HG03558 (cell line): ENCODE data around the gene ARHGDIA.
"Not testable (repeated sequence)": the region's sequence is repeated elsewhere in the genome, so short reads cannot be mapped to it uniquely, and the experiment has no call there.

Experiments
- ATAC-seq: cut with Tn5 transposase; IDR thresholded peaks from one replicate; pipeline ENCODE4 v1.9.1; 2021; ENCODE audit warnings: moderate number of reproducible peaks; ENCODE audit not compliant: unreplicated experiment; ENCODE audit errors: extremely low read depth

ARHGDIA gene

DNA sequence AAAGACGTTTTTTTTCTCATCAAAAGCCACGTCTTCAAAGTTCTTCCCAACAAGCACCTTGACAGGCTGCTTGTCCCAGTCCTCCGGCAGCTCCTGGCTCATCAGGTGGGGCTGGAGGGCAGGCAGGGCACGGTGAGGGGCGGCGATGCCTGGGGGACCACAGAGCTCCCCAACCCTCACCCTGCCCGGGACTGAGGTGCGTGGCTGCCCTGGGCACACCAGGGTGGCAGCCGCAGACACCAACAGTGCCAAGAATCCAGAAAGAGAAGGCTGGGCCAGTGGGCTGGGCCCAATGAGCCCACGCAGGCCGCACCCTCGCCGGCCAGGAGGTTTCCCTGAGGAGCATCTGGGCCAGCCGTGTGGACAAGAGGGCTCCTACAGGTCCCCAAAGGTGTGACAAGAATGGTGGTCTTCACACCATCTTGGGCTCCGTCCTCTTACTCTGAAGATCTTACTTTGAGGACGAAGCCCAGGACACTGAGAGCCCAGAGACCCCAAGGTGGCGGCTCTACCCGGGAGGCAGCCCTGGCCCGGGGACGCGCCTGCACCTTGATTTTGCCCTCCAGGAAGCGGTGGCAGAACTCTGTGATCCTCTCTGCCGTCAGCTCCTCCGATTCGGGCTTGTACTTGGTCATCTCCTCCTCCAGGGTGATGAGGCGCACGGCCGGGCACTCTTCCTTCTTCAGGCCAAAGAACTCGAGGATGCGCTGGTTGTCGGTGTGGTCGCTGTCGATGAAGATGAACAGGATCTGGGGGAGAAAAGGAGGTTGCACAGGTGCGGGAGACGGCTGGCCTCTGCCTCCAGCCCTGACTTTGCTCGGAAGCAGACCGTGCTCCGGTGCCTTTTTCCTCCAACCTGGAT lies 25.0 kb downstream of the ARHGDIA start:
- no peak for ATAC-seq

DNA sequence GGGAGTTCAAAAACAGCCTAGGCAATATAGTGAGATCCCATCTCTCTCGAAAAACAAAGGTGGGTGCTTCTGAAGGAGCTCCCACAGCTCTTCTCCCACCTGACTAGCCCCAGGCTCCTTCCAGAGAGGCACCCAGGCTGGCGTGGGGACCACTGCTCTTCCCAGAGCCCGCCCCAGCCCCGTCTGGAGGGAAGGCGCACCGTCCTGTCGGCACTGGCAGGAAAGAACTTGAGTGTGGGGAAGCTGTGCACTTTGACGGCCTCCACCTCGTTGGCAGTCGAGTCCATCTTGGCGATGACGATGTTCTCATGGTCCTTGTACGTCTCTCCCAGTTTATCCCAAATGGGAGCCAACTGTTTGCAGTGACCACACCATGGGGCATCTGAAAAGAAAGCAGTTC lies 25.8 kb downstream of the ARHGDIA start:
- ATAC-seq: no peak

DNA sequence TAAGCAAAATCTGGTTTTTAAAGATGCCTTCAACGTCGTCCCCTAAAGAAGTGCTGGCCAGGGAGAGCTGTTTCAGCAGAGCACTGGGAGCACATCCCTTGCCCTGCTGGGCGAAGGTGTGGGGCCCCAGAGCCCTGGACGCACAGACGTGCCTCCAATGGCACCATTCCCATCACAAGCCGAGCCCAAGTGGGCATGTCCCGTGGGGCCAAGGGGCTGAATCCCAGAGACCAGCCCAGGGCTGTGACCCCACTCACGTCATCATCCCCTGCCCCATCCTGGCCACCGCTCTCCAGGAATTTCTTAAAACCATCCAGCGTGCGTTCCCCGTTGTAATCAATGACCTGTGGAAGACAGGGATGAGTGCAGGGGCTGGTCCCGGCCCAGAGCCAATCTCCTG lies 26.2 kb downstream of the ARHGDIA start:
- no peak for ATAC-seq

DNA sequence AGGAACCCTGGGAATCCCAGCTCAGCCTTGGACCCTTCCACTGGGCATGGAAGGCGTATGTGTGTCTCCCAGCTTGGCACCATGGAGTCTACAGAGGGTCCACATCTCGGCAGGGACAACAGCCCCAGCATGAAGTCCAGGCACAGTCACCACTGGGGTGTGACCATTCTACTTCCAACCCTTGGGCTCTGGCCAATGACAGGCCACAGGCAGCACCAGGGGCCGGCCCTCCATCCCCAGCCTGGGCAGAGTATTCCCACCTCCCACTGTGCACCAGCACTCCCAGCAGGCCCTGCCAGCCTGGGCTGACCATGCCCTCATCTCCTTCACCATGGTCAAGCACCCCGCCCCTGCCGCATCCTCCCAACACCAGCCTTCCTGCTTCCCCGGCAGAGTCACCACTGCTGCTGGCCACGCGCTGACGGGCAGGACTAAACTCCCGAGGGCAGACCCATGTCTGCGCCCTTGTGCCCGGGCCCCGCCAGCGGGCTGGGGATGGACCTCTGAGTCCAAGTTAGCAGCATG lies 26.7 kb downstream of the ARHGDIA start:
- ATAC-seq: no peak

DNA sequence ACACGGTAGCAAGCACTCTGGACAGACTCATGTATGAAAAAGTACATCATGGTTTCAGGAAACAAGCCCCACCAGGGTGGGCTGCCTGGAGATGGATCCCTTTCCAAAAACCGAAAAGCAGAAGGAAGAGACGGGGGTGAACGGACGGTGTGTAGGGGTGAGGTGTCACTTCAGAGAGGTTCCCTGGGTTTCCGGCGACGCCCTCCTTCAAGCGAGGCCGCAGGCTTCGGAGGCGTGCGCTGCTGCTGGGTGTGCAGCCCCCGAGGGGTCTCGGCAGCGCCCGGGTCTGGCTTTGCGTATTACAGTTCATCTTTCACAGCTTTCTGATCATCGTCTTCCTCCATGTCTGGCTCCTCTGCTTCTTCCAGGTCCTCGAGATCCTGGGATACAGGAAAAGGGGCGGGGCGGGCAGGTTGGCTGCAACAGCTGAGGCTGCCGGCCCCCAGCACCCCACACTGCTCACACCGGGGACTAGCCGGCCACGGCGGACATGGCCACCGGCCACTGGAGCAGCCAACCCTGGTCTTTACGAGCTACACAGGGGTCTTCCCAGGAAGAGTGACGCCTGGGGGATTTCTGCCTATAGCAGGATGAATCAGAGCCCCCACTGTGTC lies 27.3 kb downstream of the ARHGDIA start:
- no peak for ATAC-seq

DNA sequence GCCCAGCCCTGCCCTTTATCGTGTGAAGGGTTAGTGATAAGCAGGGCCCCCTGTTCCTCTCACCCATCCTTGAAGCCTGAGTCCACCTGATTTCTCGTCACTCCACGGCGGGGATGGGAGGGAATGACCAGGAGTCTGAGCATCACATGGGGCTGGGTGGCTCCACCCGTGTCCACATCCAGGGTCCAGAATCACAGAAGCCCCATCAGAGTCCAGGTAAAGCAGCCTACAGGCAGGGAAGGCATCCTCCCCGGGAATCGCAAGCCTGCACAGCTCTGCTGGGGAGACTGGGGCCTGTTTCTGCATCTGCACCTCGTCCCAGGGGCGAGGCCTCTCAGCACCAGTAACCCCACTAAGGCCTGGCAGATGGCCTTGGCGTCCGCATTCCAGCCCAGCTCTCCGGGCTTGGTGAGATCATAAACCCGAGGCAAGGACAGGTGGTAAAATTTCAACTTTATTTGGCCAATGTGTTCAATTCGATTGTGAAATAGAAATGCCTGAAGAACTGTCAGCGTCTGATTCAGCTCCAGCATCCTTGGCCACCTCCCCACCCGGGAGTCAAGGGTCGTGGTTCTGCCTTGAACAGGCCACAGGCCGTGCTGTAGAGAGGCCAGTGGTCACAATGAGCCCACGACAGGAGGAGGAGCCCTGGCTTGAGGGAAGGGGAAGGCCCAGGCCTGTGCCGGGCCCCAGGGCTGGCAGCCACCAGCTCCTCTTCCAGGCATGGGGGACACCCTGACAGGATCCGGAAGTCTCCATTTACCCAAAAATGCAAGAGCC lies 28.2 kb downstream of the ARHGDIA start:
- no peak for ATAC-seq

DNA sequence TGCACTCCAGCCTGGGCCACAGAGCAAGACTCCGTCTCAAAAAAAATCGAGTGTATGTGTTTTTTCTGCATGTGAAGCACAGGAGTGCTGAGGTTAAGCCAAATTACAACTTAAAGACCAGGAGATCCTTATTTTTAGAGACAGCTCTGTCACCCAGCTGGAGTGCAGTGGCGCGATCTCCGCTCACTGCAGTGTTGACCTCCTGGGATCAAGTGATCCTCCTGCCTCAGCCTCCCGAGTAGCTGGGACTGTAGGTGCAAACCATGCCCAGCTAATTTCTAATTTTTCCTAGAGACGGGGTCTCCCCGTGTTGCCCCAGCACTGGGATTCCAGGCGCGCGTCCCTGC lies 28.8 kb downstream of the ARHGDIA start:
- ATAC-seq: no peak

DNA sequence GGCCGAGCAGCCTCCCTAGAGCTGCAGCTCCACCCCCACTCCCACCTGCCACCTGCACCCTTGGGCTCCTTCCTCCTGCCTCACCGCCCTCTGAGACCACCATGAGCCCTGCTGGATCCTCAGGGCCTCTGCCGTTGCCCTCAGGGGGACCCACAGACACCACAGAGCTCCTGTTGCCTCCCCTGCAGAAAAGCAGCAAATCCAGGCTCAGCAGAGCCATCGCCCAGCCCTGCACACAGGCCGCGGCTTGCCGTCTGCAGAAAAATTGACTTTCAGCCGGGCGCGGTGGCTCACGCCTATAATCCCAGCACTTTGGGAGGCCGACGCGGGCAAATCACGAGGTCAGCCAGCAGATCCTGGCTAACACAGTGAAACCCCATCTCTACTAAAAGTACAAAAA lies 29.3 kb downstream of the ARHGDIA start:
- no peak for ATAC-seq

DNA sequence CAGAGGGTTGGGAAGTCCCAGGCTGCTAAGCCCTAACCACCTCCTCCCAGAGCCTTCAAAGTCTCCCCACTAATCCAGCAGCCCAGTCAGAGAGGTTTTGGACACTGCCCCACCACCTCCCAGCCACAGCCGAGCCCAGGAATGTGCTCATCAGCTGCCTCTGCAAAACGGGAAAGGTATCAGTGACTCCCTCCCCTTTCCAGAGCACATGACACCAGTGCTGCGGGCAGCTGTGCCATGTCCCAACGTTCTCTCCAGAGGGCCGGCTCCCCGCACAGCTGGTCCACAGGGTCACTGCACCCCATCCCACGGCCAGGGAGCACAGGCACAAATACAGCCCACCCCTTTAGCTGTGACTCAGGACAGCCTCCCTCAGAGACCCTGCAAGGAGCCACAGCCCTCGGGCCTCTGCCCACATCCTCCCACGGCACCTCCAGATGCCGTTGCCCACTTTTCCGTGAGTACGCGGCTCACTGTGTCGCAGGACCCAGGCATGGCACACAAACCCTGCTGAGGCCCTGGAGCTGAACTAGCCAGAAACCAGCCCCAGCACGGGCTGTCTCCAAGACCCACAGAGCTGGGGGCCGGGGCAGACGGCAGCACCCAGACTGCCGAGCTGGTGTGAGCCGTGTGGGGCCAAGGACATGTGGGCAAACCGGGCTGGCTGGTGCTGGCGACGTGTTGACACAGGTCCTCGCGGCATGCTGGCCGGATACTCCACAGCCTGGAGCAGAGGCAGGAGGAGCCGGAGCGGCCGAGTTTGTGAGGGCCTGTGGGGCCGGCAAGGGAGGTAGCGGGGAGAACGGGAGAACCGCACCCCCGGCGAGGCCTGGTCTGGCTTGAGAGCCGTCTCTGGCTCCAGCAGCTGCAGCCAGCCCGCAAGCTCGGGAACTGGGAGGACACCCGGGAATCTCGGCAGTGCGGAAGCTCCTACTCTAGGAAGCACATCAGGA lies 30.0 kb downstream of the ARHGDIA start:
- ATAC-seq: no peak

DNA sequence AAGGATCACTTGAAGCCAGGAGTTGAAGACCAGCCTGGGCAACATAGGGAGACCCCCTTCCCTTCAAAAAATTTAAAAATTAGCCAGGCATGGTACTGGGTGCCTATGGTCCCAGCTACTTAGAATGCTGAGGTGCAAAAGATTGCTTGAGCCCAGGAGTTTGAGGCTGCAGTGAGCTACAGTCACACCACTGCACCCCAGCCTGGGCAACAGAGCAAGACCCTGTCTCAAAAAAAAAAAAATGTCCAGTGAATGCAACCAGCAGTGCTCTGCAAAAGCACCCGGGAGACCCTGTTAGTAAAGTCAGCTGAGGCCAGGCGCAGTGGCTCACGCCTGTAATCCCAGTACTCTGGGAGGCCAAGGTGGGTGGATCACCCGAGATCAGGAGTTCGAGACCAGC lies 31.1 kb downstream of the ARHGDIA start:
- not testable (repeated sequence) for ATAC-seq

DNA sequence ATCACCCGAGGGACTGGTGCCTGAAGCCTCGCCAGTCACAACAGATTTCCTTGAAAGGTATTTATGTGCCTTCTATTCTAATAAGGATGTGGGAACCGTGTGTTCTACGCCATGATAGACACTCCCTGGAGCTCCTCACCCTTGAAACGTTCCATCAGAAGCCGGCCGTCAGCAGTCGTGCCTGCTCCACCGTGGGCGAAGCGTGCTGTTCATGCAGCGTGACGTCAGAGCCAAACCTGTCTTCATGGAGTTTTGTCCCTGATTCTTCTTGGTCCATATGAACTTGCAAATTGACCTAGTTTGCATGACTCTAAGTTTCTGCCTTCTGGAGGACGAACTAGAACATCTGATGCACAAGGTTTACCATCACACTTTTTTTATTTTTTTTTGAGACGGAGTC lies 31.8 kb downstream of the ARHGDIA start:
- no peak for ATAC-seq

DNA sequence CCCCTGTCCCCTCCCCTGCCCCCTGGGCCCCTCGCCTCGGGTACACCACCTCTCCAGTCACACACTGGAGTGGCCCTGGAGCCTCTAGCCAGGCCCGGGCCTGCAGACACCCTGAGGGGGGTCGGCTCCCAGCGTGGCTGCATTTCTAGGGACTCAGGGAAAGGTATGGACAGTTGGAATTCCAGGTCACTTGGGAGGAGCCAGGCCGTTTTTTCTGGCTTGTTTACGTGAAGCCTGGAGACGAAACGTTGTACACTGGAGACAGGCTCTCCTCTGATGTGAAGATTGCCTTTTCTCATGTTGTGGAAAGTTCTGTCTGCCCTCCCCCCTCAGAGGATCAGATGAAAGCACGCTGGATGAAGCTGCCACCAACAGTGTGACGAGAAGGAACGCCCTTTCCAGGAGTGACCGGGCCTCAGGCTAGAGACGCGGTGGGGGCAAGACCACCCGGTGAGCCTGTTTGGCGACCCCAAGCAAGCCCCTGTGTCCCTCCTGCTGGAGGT lies 32.3 kb downstream of the ARHGDIA start:
- no peak for ATAC-seq

DNA sequence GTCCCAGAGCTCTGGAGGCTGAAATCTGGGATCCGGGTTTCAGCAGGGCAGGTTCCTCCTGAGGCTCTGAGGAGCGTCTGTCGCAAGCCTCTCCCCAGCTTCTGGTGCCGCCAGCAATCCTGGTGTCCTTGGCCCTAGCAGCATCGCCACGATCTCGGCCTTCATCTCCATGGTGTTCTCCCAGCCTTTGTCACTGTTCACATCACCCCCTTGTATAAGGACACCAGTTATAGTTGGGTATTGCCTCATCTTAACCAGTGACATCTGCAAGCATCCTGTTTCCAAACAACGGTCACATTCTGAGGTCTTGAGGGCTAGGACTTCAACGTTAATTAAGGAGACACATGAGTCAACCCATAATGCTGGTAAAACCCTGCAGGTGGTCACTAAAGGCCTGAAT lies 33.5 kb downstream of the ARHGDIA start:
- no peak for ATAC-seq

DNA sequence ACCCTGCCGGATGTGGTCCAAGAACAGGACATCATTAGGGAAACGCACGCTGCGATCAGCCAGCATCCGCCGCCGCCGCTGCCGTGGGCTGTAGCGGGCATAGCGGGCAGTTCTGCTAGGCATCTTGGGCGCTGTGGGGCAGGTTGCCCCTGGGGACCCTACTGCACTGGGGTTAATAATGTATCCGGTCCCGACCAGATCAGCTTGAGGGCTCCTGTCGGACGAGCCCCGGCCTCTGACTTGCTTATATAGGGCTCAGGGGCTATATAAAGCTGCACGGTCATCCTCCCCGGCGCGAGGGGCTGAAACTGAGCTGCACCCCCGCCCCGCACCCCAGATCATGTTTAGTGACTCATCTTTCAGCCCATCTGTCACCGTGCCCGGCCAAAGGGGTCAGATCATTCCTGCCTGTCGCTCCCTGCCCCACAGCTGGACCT lies 36.3 kb downstream of the ARHGDIA start, which contains the start of gene PPP1R27:
Gene PPP1R27 (minus strand): TSS at position 220 of the 437 bp plus-strand sequence. CDS start 97 bp downstream, at position 123.
- ATAC-seq: no peak

DNA sequence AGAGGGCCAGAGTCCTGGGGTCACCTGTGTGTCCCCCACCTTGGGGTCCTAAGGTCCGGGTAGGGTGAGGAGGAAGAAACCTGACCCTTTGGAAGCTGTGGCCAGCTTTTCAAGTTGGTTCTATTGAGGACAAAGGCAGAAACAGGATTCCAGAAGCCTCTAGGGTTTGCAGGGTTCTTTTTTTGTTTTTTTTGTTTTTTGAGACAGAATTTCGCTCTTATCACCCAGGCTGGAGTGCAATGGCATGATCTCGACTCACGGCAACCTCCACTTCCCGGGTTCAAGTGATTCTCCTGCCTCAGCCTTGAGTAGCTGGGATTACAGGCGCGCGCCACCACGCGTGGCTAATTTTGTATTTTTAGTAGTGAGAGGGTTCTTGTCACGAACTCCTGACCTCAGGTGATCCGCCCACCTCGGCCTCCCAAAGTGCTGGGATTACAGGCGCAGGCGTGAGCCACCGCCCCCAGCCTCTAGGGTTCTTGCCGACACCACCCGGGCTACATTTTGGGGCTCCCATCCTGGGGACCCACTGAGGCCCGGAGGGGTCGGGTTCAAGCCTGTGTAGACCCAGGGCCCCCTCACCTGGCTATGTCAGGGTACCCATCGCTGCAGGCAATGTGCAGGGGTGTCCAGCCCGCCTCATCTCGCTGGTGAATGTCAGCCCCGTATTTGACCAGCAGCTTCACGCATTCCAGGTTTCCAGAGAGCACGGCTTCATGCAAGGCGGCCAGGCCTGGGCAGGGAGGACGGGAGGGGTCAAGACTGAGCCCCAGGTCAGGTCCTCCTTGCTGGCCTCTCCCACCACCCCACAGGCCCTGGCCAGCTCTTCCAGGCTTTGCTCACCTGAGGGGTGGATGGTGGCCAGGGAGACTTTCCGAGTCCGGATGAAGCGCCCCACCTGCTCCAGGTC lies 37.0 kb downstream of the ARHGDIA start:
- ATAC-seq: no peak

DNA sequence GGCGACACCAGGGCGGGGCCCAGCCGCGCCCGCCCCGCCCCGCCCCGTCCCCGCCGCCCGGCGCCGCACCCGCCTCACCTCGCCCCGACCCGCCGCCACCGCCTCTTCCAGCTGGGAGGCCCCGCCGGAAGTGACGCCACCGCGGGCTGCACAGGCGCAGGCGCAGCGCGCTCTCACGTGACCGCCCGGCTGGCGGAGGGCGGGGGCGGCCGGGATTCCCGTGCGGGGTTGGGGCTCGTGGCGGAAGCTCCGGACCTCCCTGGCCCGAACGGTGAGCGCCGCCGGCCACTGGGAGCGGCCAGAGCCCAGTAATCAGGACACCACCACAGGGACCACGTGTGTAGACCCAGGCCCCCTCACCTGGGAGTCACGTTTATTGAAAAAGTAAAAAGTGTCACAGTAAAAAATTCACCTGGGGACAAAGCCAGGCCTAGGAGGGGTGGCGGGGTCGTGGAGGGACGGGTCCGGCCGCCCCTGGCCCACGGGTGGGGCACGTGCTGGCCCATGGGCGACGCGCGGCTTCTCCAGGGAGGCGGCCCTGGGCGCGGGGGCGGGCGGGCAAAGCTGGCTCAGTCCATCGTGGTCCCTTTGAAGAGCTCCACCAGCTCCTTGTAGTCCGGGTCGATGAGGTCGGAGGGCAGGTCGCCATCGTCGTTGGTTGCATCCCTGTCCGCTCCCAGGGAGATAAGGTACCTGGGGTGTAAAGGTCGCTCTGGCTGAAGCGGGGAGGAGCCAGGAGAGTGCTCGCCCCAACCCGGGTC lies 37.8 kb downstream of the ARHGDIA start, which contains the start of gene MCRIP1:
Gene MCRIP1 (minus strand): TSS at position 132 of the 761 bp plus-strand sequence. CDS start 8,785 bp downstream, outside the sequence.
- ATAC-seq: no peak

DNA sequence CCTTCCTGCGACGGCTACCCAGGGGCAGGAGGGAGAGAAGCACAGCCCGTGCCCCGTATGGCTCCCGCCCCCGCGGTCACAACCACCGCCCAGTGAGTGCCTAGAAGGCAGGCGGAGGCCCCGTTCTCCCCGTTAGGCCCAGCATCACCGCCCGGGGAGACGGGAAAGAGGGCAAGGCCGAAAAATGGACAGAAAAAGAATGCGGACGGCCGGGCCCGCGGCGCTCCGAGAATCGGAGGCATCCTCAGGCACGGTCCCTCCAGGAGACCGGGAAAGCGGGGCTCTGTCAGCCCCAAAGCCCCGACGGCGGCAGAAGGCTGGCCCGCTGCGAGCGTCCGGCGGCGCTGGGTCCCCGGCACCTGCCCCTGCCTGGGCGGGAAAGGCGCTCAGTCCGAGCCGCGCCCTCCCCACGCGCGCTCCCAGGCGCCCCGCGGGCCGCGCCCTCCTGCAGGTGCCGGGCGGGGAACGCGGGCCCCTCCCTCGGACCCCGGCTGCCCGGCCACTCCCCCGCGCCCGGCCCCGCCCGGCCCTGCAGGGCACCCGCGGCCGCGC lies 38.5 kb downstream of the ARHGDIA start:
- ATAC-seq: no peak
